GM19023 (cell line): Measurements from ENCODE around the gene BDNF.
"Not testable (repeated sequence)": the region's sequence is repeated elsewhere in the genome, so short reads cannot be mapped to it uniquely, and the experiment has no call there.

Experiments
- ATAC-seq: cut with Tn5 transposase; IDR thresholded peaks from one replicate; pipeline ENCODE4 v1.9.1; 2021; ENCODE audit warnings: mild to moderate bottlenecking, moderate library complexity; ENCODE audit not compliant: unreplicated experiment

BDNF gene

GRCh38 chr11:27700351-27701301 lies at the start of gene BDNF:
Gene BDNF (minus strand): TSS chr11:27700455. CDS start chr11:27658564, 41,891 bp downstream.
- peak; percentile 38 for ATAC-seq

GRCh38 chr11:27740362-27741013 lies 40.2 kb upstream of the BDNF start:
- no peak for ATAC-seq

DNA sequence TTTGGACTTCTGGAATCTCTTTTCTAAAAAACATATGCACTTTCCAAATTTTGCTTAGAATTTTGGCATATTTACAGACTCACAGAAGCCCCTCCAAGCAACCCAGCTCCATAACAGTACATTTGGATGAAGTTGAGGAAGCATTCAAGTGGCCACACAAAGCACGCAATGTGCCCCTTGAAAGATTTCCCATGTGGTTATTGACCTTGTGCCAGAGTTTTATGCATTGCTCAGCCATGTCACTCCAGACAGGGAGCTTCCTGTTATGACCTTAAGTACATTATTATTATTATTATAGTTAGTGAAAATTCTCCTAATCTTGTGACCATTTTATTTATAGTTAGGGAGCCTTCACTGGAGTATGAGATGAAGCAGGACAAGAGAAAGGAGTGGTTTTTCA lies 35.0 kb upstream of the BDNF start:
- no peak for ATAC-seq

- not testable (repeated sequence) for ATAC-seq
Measured at GRCh38 chr11:27731803-27732202, 31.5 kb upstream of the BDNF start.

DNA sequence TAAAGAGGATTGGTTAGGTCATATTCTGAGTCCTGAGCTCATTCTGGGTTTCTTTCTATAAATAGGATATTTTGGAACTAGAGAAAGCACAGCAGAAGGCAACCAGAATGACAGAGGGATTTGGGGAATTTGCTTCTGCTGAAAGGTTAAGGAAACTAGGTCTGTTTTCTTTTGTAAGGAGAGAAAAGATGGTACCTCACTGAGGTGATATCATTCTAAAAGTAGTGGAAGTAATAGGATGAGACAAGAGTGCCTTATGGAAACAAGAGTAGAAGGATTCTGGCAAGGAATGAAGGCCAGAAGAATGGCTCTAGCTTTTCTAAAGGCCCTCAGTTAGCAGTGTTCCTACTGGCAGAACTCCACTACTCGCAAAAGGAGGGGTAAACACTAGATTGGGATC lies 26.7 kb upstream of the BDNF start:
- no peak for ATAC-seq

DNA sequence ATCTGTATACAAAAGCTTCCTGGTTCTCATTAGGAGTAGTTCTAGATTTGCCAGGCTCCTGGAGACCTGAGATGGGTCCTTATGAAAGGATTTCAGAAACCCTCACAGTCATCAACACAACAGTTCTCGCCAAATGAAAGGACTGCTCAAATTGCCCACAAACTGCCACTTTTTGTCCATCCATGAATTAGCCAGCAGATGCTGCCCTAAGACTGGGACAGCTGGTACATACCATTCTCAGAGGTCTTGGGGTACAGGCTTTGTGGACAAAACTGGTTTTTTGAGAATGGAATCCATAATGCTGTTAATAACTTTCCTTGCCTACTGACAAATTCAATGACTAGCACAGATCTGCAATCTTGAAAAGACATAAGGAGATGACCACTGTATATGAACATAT lies 23.4 kb upstream of the BDNF start:
- ATAC-seq: no peak

GRCh38 chr11:27722953-27723344 lies 22.7 kb upstream of the BDNF start:
- ATAC-seq: no peak

GRCh38 chr11:27722117-27722952 lies 22.1 kb upstream of the BDNF start:
- no peak for ATAC-seq

DNA sequence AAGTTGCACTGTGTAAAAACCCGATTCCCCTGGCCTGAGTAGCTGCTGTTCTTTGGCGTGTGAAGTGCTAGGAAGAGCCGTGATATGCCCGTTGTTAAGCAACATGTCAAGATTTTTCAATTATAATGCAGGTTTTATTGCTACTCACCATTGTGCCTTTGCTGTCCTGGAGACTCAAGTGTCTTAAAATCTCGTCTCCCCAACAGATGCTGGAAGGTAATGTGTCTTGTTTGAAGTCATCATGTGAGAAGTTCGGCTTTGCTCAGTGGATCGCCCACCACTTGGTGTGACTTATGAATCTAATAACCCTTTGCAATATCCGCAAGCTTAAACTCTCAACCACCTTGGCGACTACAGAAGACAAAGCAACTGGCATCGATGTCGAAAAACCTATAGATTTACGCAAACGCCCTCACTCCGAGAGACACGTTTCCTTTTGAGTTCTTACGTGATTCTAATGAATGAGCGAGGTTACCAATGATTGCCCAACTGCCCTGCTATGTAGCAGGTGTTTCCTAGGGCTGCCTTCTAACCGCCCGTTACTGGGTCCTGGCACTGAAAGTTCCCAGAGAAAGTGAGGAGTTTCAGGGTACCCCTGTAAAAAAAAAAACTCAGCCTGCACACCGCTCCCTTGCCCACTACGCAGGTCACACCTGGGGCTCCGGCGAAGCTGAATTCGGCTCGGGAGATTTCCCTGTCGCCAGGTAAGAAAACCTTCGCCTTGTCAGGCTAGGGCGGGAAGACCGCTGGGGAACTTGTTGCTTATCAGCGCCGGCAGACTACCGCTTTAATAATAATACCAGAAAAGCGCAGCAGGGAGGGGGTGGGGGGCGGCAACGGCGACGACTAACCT lies 21.2 kb upstream of the BDNF start:
- no peak for ATAC-seq

- ATAC-seq: no peak
Measured at GRCh38 chr11:27720277-27720830, 20.1 kb upstream of the BDNF start.

DNA sequence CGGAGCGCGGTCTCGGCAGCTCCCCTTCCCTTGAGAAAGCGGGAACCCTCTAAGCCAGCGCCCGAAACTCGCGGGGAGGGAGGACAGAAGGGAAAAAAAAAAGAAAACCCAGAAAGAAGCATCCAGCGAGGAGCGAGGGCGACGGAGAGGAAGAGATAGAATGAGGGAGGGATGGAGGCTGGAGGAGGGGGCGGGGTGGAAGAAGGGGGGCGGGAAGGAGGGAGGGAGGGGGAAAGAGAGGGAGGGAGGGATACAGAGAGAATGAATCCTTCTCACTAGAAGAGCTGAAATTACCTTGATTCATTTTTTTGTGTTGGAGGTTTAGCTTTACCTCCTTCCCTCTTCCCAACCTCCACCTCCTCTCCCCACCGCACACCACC lies 19.3 kb upstream of the BDNF start:
- ATAC-seq: no peak

- ATAC-seq: no peak
Measured at GRCh38 chr11:27718863-27719545, 18.7 kb upstream of the BDNF start.

GRCh38 chr11:27718346-27718862 lies 18.1 kb upstream of the BDNF start:
- no peak for ATAC-seq

- no peak for ATAC-seq
Measured at GRCh38 chr11:27717801-27718229, 17.6 kb upstream of the BDNF start.

GRCh38 chr11:27717377-27717776 lies 17.1 kb upstream of the BDNF start:
- no peak for ATAC-seq

DNA sequence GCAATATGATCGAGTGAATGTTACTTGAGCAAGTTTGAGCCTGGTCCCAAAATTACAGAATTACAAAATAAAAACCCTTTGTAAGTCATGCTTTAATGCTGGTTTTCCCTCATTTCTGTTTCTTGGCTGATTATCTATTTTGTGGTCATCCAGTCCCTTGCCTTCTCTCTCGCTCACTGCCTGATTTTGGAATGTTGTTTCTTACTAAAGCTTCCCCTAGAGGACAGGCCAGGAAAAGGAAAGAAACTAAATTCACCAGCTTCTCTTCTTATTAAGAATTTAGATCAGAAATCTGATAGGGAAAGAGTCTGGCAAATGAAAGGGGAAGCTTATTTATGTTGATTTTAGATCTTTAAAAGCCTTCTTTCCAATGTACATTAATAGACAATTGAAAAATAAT lies 16.6 kb upstream of the BDNF start:
- no peak for ATAC-seq

- ATAC-seq: no peak
Measured at GRCh38 chr11:27716216-27716615, 16.0 kb upstream of the BDNF start.

GRCh38 chr11:27711725-27712124 lies 11.5 kb upstream of the BDNF start:
- ATAC-seq: no peak

DNA sequence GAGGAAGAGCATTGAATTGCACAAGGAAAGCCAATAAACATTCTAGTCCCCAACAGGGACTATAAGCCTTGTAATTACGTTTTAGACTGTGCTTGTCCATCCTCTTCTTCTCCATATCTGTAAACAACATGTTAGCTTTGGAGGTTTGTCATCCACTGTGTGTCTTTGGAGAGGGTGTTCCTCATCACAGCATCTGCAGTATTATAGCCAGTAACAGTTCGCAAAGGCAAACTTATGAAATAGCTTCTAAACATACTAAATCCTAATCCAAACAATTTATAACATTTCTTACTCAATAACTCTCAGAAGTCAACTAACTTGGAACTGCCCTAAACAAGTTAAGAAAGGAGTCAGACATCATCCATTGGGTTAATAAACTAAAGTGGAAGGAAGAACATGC lies 10.3 kb upstream of the BDNF start:
- ATAC-seq: no peak
